RWPE2 (cell line): Measurements from ENCODE around the gene CEP57L1.

Experiments
- ATAC-seq: fragments of 200-7000 bp; cut with Tn5 transposase; 3 replicates; pipeline ENCODE4 v1.9.1; 2021; ENCODE audit warnings: low read depth
- DNase-seq: peaks from one replicate; pipeline ENCODE4 v3.0.0-alpha.2; 2020; ENCODE audit warnings: low spot score
- H3K27ac ChIP-seq: fragments of 450-650 bp; 2 replicates; pipeline ENCODE4 v1.5.1; 2017; ENCODE audit warnings: mild to moderate bottlenecking; ENCODE audit not compliant: poor library complexity, severe bottlenecking
- H3K27me3 ChIP-seq: fragments of 250-450 bp; sonication (Bioruptor Pico); 2 replicates; pipeline ENCODE4 v1.5.1; 2021; ENCODE audit warnings: mild to moderate bottlenecking, moderate library complexity; ENCODE audit not compliant: insufficient read depth, poor library complexity, severe bottlenecking
- H3K36me3 ChIP-seq: fragments of 250-450 bp; sonication (Bioruptor Pico); 2 replicates; pipeline ENCODE4 v1.5.1; 2020; ENCODE audit warnings: low read depth, mild to moderate bottlenecking, moderate library complexity
- H3K4me1 ChIP-seq: fragments of 250-450 bp; sonication (Bioruptor Pico); 2 replicates; pipeline ENCODE4 v1.5.1; 2021; ENCODE audit warnings: mild to moderate bottlenecking, moderate library complexity; ENCODE audit not compliant: insufficient read depth, poor library complexity, severe bottlenecking
- H3K4me3 ChIP-seq: fragments of 250-450 bp; sonication (Bioruptor Pico); 2 replicates; pipeline ENCODE4 v1.5.1; 2021; ENCODE audit warnings: mild to moderate bottlenecking, moderate library complexity; ENCODE audit not compliant: severe bottlenecking
- H3K9me3 ChIP-seq: fragments of 250-450 bp; sonication (Bioruptor Pico); 2 replicates; pipeline ENCODE4 v1.5.1; 2021; ENCODE audit warnings: mild to moderate bottlenecking, moderate library complexity; ENCODE audit not compliant: severe bottlenecking
- TF ChIP-seq, protein P1 (sequence below): fragments of 450-650 bp; IDR thresholded peaks from one replicate; pipeline ENCODE4 v1.5.1; 2017; ENCODE audit warnings: mild to moderate bottlenecking, moderate library complexity; ENCODE audit not compliant: poor library complexity, severe bottlenecking

CEP57L1 gene

GRCh38 chr6:109178921-109179320 lies 83.6 kb downstream of the CEP57L1 start:
- Histone ChIP-seq H3K27ac (no peak overlapping the region), H3K4me3 (no peak overlapping the region), H3K4me1 (no peaks in the 10 kb centered on the region), H3K27me3 (peaks cover 5% of the 10 kb centered on the region), H3K36me3 (no peaks in the 10 kb centered on the region), H3K9me3 (no peaks in the 10 kb centered on the region)
- DNase-seq (no peak), ATAC-seq (no peak)
- TF ChIP-seq, protein P1, sequence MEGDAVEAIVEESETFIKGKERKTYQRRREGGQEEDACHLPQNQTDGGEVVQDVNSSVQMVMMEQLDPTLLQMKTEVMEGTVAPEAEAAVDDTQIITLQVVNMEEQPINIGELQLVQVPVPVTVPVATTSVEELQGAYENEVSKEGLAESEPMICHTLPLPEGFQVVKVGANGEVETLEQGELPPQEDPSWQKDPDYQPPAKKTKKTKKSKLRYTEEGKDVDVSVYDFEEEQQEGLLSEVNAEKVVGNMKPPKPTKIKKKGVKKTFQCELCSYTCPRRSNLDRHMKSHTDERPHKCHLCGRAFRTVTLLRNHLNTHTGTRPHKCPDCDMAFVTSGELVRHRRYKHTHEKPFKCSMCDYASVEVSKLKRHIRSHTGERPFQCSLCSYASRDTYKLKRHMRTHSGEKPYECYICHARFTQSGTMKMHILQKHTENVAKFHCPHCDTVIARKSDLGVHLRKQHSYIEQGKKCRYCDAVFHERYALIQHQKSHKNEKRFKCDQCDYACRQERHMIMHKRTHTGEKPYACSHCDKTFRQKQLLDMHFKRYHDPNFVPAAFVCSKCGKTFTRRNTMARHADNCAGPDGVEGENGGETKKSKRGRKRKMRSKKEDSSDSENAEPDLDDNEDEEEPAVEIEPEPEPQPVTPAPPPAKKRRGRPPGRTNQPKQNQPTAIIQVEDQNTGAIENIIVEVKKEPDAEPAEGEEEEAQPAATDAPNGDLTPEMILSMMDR: no peak

DNA sequence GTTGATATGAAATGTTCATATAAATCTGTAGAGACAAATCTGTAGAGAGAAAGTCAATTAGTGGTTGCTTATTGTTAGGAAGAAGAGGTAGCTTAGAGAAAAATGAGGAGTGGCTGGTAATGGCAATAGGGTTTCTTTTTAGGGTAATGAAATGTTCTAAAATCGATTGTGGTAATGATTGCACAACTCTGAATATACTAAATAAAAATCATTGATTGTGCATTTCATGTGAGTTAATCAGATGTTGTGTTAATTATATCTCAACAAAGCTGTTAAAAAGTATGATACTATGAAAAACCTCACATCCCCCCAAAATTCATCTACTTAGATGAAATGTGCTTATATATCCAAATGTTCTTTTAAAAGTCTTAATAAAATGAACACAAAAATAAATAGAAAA lies 84.2 kb downstream of the CEP57L1 start:
- TF ChIP-seq, protein P1: no peak
- no peaks in the 10 kb centered on the region for H3K9me3 ChIP-seq
- no peak overlapping the region for H3K4me3 ChIP-seq
- DNase-seq (no peak), ATAC-seq (no peak)
- H3K27ac ChIP-seq: no peak overlapping the region
- H3K27me3 ChIP-seq: peaks cover 5% of the 10 kb centered on the region
- no peaks in the 10 kb centered on the region for H3K4me1 ChIP-seq
- H3K36me3 ChIP-seq: no peaks in the 10 kb centered on the region

- Histone ChIP-seq H3K27ac (no peak overlapping the region), H3K4me3 (no peak overlapping the region), H3K36me3 (no peaks in the 10 kb centered on the region), H3K27me3 (peaks cover 12% of the 10 kb centered on the region), H3K9me3 (no peaks in the 10 kb centered on the region), H3K4me1 (no peaks in the 10 kb centered on the region)
- no peak for ATAC-seq
- TF ChIP-seq, protein P1: no peak
- DNase-seq: no peak
Observed at GRCh38 chr6:109182578-109182977, 87.3 kb downstream of the CEP57L1 start.

DNA sequence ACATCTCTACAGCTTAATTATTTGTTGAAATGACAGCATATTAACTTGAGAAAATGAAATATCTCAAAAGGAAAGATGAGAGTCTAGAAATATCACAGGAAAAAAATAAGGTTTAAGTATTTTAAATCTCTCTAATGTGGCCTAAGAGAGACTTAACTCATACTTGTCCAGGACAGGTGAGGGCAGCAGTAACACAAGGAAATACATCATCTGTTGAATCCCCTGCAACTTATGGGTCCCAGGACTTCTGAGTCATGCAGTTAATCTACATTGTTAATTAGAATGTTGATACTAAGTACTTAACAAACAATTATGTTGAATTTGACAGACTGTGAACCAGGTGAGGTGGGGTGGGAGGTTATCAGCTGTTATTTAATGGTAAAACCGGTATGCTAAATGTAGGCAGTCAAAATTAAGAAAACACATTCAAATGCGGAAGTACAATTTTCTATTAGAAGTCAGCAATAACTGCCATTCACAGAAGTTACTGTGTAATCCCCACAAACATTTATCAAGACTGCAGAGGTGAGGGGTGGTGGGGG lies 87.9 kb downstream of the CEP57L1 start:
- H3K9me3 ChIP-seq: no peaks in the 10 kb centered on the region
- no peaks in the 10 kb centered on the region for H3K4me1 ChIP-seq
- H3K27me3 ChIP-seq: peaks cover 12% of the 10 kb centered on the region
- H3K27ac ChIP-seq: no peak overlapping the region
- no peaks in the 10 kb centered on the region for H3K36me3 ChIP-seq
- DNase-seq (no peak), ATAC-seq (peak; percentile 55; the same call in 1 of the 3 replicates)
- TF ChIP-seq, protein P1: peak; percentile 35
- no peak overlapping the region for H3K4me3 ChIP-seq

DNA sequence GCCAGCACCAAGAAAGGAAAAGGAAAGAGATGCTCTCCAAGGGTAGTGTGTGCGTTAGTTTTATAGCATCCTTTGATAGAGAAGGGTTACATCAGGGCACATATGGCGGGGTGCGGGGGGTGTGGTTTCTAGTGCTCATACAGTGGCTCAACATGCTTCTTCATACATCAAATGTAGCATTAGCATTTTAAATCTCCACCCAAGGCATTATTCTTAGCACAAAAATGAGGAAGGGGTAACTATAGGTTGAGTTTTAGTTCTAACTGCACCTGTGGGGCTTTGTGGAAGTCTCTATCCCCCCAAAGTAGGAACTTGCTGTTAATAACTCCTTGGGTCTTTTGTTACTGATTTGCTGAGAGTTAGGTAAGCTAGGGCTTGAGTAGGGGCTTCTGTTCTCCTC lies 89.3 kb downstream of the CEP57L1 start:
- Histone ChIP-seq H3K9me3 (no peaks in the 10 kb centered on the region), H3K4me1 (no peaks in the 10 kb centered on the region), H3K27me3 (peaks cover 12% of the 10 kb centered on the region), H3K4me3 (no peak overlapping the region), H3K36me3 (no peaks in the 10 kb centered on the region), H3K27ac (no peak overlapping the region)
- DNase-seq (no peak), ATAC-seq (no peak)
- TF ChIP-seq, protein P1: no peak
